Measurements from ENCODE around the gene SPRR2D. TPM values are rescaled to one million over a fixed set of nuclear protein-coding genes. Genes with fewer than 3 reads are reported as not detected.

Gene SPRR2D
- polyA plus RNA-seq, 3 donors from 2014 or later: not detected

- Mint-ChIP-seq H3K27me3 (ENCODE audit: low read depth in 3 of 3) (peaks cover 3 to 13% (median 4%) of the 10 kb centered on the region in 3 donors), H3K9me3 (peaks cover 0 to 3% (median 0%) of the 10 kb centered on the region in 6 donors), H3K27ac (no peak overlapping the region), H3K4me1 (no peaks in the 10 kb centered on the region), H3K36me3 (no peaks in the 10 kb centered on the region), H3K4me3 (no peak overlapping the region)
- no peak for DNase-seq
Observed at GRCh38 chr1:152997901-152998300, 43.0 kb downstream of the SPRR2D start.

GRCh38 chr1:152996633-152997400, 44.1 kb downstream of the SPRR2D start:
- Mint-ChIP-seq H3K4me3 (no peak overlapping the region), H3K9me3 (peaks cover 0 to 3% (median 0%) of the 10 kb centered on the region in 6 donors), H3K4me1 (no peaks in the 10 kb centered on the region), H3K27ac (no peak overlapping the region), H3K36me3 (no peaks in the 10 kb centered on the region), H3K27me3 (ENCODE audit: low read depth in 3 of 3) (peaks cover 3 to 11% (median 4%) of the 10 kb centered on the region in 3 donors)
- no peak for DNase-seq

- H3K36me3 Mint-ChIP-seq: no peaks in the 10 kb centered on the region
- peaks cover 3 to 16% (median 4%) of the 10 kb centered on the region in 3 donors for H3K27me3 Mint-ChIP-seq (ENCODE audit: low read depth in 3 of 3)
- H3K27ac Mint-ChIP-seq: no peak overlapping the region
- H3K4me3 Mint-ChIP-seq: no peak overlapping the region
- no peak for DNase-seq
- peaks cover 0 to 3% (median 0%) of the 10 kb centered on the region in 6 donors for H3K9me3 Mint-ChIP-seq
- no peaks in the 10 kb centered on the region for H3K4me1 Mint-ChIP-seq
Observed at GRCh38 chr1:152995842-152996241, 45.1 kb downstream of the SPRR2D start.

GRCh38 chr1:152993186-152993585, 47.7 kb downstream of the SPRR2D start:
- H3K4me3 Mint-ChIP-seq: no peak overlapping the region
- H3K4me1 Mint-ChIP-seq: no peaks in the 10 kb centered on the region
- no peak for DNase-seq
- H3K27me3 Mint-ChIP-seq (ENCODE audit: low read depth in 3 of 3): peaks cover 2 to 14% (median 3%) of the 10 kb centered on the region in 3 donors
- no peak overlapping the region for H3K27ac Mint-ChIP-seq
- peaks cover 0 to 9% (median 0%) of the 10 kb centered on the region in 6 donors for H3K9me3 Mint-ChIP-seq
- H3K36me3 Mint-ChIP-seq: no peaks in the 10 kb centered on the region

Other genes starting within 250 kb of the SPRR2D start
- gene LCE1D, start 244.4 kb downstream of the SPRR2D start, polyA plus RNA-seq: not detected
- not detected for gene LCE1C, start 234.5 kb downstream of the SPRR2D start, polyA plus RNA-seq
- gene LCE1B, start 229.1 kb downstream of the SPRR2D start, polyA plus RNA-seq: not detected
- not detected for gene LCE1A, start 213.6 kb downstream of the SPRR2D start, polyA plus RNA-seq
- gene LCE6A, start 198.3 kb downstream of the SPRR2D start, polyA plus RNA-seq: not detected
- not detected for gene LCE7A, start 181.1 kb downstream of the SPRR2D start, polyA plus RNA-seq
- not detected for gene SMCP, start 162.8 kb downstream of the SPRR2D start, polyA plus RNA-seq
- gene IVL, start 132.6 kb downstream of the SPRR2D start, polyA plus RNA-seq: not detected
- not detected for gene SPRR5, start 93.9 kb downstream of the SPRR2D start, polyA plus RNA-seq
- not detected for gene SPRR4, start 70.5 kb downstream of the SPRR2D start, polyA plus RNA-seq
- gene SPRR1A, start 57.0 kb downstream of the SPRR2D start, polyA plus RNA-seq: not detected
- not detected for gene SPRR3, start 39.4 kb downstream of the SPRR2D start, polyA plus RNA-seq
- not detected for gene SPRR1B, start 9.9 kb downstream of the SPRR2D start, polyA plus RNA-seq
- not detected for gene SPRR2A, start 16.4 kb upstream of the SPRR2D start, polyA plus RNA-seq
- gene SPRR2B, start 30.5 kb upstream of the SPRR2D start, polyA plus RNA-seq: not detected
- gene SPRR2E, start 53.4 kb upstream of the SPRR2D start, polyA plus RNA-seq: not detected
- not detected for gene SPRR2F, start 72.4 kb upstream of the SPRR2D start, polyA plus RNA-seq
- not detected for gene SPRR2G, start 109.8 kb upstream of the SPRR2D start, polyA plus RNA-seq
- gene LELP1, start 162.3 kb upstream of the SPRR2D start, polyA plus RNA-seq: not detected
- gene PRR9, start 176.5 kb upstream of the SPRR2D start, polyA plus RNA-seq: not detected
- not detected for gene LORICRIN, start 218.6 kb upstream of the SPRR2D start, polyA plus RNA-seq